Activated CD4-positive, alpha-beta T cell treated with anti-CD3 and anti-CD28 coated beads for 36 hours (primary cell): ENCODE data around the gene TREML1. TPM values are rescaled to one million over a fixed set of nuclear protein-coding genes. Genes with fewer than 3 reads are reported as not detected.

ENCODE experiments used
- ATAC-seq: fragments of 200-7000 bp; cut with Tn5 transposase; one replicate; pipeline ENCODE4 v1.10.0; 2021; ENCODE audit warnings: mild to moderate bottlenecking, moderate library complexity
- CTCF ChIA-PET: fragments of 350-600 bp; sonication (Branson Sonifier 250); formaldehyde crosslinking; loops from one replicate; lab custom pipeline; 2021; ENCODE audit warnings: antibody characterized with exemption; lab: Charles Lee
- POLR2A ChIA-PET: fragments of 350-600 bp; sonication (Branson Sonifier 250); formaldehyde crosslinking; loops from one replicate; lab custom pipeline; 2021; ENCODE audit warnings: antibody characterized with exemption, inconsistent platforms; lab: Charles Lee
- DNase-seq: peaks from one replicate; pipeline ENCODE4 v3.0.0-alpha.2; 2020
- H3K27ac Mint-ChIP-seq: one replicate; pipeline ENCODE4 v1.8.0; 2021; ENCODE audit warnings: mixed read lengths
- H3K27me3 Mint-ChIP-seq: one replicate; pipeline ENCODE4 v1.8.0; 2021; ENCODE audit warnings: mixed read lengths
- H3K36me3 Mint-ChIP-seq: one replicate; pipeline ENCODE4 v1.8.0; 2021; ENCODE audit warnings: low read depth, mixed read lengths
- H3K4me1 Mint-ChIP-seq: one replicate; pipeline ENCODE4 v1.8.0; 2021; ENCODE audit warnings: mixed read lengths
- H3K4me3 Mint-ChIP-seq: one replicate; pipeline ENCODE4 v1.8.0; 2021; ENCODE audit warnings: mild to moderate bottlenecking, moderate library complexity, mixed read lengths
- H3K9me3 Mint-ChIP-seq: one replicate; pipeline ENCODE4 v1.8.0; 2021; ENCODE audit warnings: low read depth, mixed read lengths
- intact Hi-C, 2 experiments: fragments of 100-400 bp; cut with DNase I in 1 of 2; cut with micrococcal nuclease in 1 of 2; formaldehyde crosslinking; loops; one replicate each; pipeline versions ENCODE4 v1.14.2 to v1.15.1; 2022 to 2024; cut with DNase I, micrococcal nuclease
- total RNA-seq, 2 experiments: library from RNA; stranded (reverse); gene quantifications; one replicate each; pipeline ENCODE4 v1.2.3, GENCODE V29; 2021

The TREML1 gene
- total RNA-seq, 2 experiments from 2014 or later, result not detected

DNA sequence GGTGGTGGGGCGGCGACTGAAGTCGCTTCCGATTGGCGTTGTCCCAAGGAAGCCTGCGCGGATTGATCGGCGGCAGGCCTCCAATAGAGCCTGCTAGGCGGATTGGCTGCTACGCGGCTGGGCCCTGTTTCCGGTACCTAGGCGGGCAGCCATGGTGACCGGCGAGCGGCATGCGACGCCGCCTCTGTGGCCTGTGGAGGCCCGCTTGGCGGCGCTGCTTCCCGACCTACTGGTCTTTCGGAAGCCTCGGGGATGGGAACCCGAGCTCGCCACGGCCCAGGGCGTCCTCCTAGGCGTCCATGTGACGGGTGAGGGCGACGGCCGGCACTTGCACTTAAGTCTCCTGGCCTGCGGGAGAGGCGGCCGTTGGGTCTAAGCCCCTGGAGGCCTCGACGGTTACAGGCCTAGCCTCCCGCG is 53.3 kb downstream of the TREML1 start:
- CTCF ChIA-PET, result interaction anchor here (1.1 kb wide), 1 partner anchor 82 kb away, joined by 5 read pairs; no protein-coding TSS in a partner anchor
- Mint-ChIP-seq H3K36me3 (peaks cover 53% of the 10 kb centered on the region), H3K27ac (no peak overlapping the region), H3K9me3 (no peaks in the 10 kb centered on the region), H3K4me3 (no peak overlapping the region), H3K27me3 (no peaks in the 10 kb centered on the region), H3K4me1 (no peaks in the 10 kb centered on the region)
- no peak for ATAC-seq
- intact Hi-C loops, result no loop called here
- POLR2A ChIA-PET, result interaction anchor here (0.7 kb wide), 1 partner anchor 19 kb away, joined by 3 read pairs; no protein-coding TSS in a partner anchor
- no peak for DNase-seq

Other genes starting within 250 kb of the TREML1 start
- gene UNC5CL, start 115.1 kb downstream of the TREML1 start, total RNA-seq, result 1 to 10 TPM; 1.8 to 1.9 TPM
- gene TSPO2, start 111.9 kb downstream of the TREML1 start, total RNA-seq, result not detected
- gene APOBEC2, start 101.1 kb downstream of the TREML1 start, total RNA-seq, result not detected
- gene OARD1, start 82.0 kb downstream of the TREML1 start, total RNA-seq, result 10 to 100 TPM; 35.3 to 45.1 TPM
- gene NFYA, start 81.4 kb downstream of the TREML1 start, total RNA-seq, result 10 to 100 TPM; 31.5 to 38.2 TPM
- gene TREM2, start 8.8 kb upstream of the TREML1 start, total RNA-seq, result not detected
- 1 to 10 TPM; 7.1 to 8.2 TPM for gene TREML2, start 46.8 kb upstream of the TREML1 start, total RNA-seq
- gene TREML4, start 74.0 kb upstream of the TREML1 start, total RNA-seq, result not detected
- gene TREM1, start 132.3 kb upstream of the TREML1 start, total RNA-seq, result under 1 TPM; 0.62 to 0.86 TPM
- gene NCR2, start 181.3 kb upstream of the TREML1 start, total RNA-seq, result not detected